T follicular helper cell (primary cell): ENCODE results near the gene PCGF3.
"Not testable (repeated sequence)": the region's sequence is repeated elsewhere in the genome, so short reads cannot be mapped to it uniquely, and the experiment has no call there.

Source experiments
- DNase-seq: peaks from one replicate; pipeline ENCODE4 v3.0.0-alpha.2; 2020; ENCODE audit warnings: low read depth

The PCGF3 gene

DNA sequence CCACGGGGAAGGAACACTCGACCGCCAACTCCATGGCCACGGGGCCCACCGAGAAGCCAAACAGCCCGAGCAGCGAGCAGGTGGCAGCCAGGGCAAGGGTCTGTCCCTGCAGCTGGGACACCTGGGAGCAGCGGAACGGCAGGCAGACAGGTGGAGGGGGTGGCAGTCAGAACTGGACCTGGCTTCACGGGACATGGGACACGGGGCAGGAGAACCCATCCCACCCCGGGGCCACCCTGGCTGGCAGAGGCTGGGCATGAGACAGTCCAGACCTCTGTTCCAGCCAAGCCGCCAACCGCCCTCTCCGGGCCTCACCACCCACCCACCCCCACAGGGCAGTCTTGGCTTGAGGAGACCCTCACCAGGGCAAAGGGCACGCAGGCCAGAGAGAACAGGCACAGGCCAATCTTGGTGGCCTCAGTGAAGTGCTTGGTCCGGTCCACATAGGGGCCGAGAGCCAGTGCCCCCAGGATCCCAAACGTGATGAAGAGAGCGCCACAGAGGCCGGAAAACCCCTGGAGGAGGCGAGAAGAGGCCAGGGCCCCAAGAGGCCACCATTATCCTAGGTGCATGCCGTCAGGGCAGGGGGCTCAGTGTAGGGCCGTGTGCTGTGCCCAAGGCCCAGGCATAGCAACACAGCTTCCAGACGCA, 22.3 kb upstream of the PCGF3 start:
- no peak for DNase-seq

DNA sequence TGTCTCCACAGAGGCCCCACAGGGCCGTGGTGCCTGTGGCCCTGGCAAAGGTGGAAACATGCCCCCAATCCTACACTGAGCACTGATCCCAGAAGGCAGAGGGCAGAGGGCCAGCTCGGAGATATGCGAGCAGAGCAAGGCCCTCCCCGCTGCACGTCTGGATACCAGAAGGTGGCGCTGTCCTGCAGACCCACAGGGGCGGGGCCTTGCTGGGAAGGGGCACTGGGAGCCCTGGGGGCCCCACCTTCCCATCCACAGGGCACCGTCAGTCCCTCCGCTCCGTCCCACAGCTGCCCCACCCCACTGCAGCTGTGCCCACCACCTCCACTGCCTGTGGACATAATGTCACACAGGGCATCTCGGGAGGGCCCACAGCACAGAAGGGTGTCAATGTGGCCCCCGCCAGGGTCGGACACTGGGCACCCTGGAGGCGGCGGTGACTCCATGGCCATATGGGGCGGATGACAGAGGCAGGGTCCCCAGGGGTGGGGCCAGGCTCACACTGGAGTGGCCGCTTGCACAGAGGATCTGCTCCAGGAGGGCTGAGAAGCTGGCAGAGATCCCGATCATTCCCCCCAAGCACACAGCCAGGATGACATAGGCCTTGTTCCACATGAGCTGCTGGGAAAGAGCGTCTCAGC, 21.5 kb upstream of the PCGF3 start:
- DNase-seq: no peak

DNA sequence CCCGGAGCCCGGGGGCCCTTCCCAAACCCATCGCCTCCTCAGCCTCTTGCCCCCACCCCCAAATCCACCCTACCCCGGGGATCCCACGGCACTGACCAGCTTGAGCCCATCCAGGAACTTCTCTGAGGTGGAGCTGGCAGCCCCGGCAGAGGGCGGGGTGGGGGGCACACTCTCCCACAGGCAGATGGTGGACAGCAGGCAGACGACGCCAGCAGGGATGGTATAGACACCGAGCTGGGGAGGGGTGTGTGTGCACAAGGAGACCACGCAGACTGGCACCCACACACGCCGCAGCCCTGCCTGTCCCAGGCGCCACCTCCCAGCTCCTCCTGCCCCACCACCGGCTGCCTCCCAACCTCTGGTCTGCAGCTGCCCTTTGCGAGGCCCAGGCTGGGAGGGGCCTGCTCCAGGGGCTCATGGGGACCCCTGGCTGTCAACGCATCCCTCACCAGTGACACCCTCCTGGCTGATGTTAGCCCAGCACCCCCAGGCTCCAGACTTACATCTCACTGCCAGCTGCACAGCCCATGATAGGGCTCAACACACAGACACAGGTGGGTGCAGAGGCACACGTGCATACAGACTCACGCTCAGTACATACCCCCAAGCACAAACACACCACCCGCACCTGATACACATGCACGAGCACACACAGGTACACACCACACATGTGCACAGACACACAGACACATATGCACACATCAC, 20.9 kb upstream of the PCGF3 start:
- DNase-seq: no peak

DNA sequence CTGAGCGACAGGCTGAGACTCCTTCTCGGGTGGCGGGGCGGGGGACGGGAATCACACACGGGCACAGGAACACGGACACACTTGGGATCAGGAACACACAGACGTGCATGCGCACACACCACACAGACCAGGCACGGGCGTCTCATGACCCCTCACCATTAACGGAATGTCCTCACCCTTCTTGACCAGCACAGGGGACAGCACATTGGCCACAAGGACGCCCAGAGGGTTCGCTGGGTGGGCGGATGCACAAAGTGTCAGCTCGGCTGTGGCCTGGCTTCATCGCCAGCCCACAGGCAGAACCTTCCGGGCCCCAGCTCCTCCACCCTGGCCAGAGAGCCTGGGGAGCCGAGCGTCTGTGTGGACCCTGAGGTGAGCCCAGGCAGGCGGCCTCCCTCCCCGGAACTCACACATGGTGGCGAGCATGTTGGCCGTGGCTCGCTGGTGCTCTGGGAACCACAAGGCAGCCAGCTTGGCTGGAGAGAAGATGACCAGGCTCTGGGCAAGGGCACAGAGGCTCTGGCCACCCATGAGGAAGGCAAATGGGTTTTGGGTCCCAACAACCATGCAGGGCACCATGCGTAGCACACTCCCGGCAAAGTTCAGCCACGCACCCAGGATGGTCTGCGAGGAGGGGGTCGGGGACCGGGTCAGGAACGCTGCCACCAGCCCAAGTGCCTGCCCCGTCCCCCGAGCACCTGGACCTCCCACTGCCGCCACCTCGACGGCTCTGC, 19.8 kb upstream of the PCGF3 start:
- no peak for DNase-seq

DNA sequence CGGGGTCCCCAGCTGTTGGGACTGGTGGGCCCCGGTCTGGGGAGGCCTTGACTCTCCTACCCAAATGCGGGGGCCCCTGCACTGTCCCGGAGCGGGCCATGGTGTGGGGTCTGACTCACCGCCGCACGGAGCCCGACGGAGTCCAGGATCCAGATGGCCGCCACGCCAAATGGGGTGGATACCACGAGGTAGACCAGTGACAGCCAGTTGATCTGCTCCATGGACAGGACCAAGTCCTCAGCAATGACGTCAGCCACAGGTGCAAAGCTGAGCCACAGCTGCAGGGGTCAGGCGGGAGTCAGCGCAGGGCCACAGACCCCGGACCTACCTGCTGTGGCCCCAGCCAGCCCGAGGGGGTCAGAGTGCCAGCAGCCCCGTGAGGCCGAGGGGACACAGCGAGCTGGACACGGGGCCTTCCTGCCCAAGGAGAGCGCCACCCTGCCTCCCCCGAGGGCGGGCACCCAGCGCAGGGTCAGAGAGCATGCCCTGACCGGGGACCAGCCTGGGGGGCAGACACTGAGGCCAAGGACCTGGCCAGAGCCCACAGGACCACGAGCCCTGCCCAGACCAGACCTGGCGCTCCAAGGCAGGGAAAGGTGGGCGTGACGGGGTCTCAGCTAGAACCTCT, 19.1 kb upstream of the PCGF3 start:
- DNase-seq: no peak

DNA sequence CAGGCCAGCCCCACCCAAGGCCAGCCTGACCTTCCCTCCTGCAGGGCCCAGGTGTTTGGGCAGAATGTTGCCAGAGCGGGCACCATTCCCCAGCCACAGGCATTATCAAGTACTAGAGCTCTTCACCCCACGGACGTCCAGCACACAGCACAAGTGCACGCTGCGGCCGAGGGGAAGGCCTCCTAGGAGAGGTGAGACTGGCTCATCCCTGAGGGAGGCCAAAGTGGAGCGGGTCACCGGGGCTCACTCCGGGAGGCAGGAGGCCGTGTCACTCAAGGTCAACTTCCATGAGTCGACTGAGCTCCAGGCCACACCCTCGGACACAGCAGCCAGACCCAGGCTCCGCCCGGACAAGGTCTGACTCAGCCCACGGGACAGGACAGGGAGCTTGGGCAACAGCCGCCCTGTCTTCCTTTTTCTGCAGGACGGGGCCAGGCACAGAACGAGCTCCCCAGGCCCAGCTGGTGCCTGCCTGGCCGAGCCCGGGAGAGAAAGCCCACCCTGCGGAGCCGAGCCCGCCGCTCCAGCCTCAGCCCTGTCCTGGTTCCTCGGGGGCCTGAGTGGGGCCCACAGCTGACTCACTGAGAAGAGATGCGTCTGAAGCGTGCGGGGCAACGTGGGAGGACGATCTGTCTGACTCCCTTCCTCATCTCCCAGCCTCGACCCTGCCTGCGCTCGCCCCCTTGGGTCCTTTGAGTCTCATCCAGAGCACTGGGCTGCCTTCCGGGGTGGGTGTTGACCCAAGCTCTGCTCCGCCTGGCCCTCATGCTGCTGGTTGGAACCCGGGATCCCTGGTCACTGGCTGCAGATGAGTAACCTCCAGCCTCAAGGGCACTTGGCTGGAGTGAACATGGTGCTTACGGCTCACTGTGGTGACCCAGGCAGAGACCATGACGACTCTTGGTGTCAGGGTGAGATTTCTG, 18.3 kb upstream of the PCGF3 start:
- DNase-seq: no peak

DNA sequence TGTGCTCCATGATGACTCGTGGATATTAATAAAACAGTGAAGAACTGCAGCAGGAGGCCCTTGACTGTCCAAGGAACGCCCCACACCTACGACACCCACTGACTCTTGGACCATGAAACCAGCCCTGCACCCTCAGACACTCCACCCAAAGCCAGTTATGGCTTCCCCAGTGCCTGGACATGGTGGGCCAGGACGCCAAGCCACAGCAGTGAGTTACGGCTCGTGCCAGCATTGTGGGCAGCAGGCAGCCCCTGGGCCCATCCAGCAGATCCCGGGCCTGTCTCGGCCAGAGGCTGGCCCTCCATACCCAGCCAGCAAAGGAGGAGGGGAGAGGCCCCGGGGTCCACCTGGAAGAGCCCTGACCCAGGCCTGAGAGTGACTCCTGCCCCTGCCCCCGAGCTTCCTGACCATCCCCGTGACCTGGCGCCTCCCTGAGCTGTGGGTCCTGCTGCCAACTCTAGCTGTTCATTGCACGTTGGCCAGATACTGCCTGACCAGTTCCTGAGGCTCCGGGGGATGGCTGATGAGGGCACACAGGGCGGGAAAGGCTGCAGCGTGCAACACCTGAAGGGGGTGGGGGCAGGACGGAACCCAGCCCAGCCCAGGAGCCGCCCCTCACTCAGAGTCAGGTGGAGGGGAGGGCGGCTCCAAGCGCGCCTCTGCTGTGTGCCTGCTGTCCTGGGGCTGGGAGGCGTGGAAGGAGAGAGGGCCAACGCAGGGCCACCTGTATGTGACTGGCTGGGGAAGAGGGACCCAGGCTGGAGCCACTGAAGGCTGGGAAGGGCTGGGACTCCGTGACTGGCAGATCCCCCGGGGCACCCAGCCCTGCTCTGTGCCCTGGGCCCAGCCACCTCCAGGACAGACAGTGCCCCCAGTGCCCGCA, 17.4 kb upstream of the PCGF3 start:
- DNase-seq: no peak

DNA sequence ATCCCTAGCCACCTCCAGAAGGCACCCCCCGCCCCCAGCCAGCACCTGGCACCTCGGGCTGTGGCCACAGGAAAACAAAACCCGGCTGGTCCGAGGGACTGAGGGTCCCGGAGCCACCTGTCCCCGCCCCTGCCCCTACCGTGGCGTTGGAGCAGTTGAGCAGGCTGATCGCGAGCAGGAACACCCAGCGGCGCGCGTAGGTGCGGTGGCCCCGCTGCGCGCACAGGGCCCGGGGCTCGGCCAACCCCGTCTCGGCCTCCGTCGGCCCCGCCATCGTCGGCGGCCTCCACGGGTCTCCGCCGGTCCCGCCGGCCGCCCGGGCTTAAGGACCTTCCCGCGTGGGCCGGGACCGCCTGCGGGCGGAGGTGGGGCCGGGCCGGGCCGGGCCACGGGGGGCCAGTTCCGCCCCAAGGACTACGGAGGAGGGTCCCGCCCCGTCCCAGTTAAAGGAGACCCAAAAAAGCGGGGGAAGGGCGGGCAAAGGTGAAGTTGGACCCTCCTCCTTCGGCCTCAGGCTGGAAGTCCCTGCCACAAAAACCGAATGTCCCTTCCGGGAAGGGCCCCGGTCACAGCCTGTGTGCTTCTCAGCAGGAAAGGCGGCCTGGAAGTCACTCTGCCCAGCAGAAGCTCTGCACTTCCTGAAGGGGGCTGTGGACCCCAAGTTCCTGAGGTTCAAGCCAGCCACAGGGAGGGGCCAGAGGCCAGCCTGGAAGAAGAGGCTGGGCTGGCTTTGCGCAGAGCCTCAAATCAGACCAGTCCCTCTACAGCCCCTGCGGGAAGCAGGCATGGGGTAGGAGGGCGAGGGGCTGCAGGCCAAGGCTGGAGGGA, 16.6 kb upstream of the PCGF3 start, which contains the start of gene SLC49A3:
SLC49A3 (minus strand) TSS at position 298 of the 828 bp plus-strand sequence; CDS start at position 274, 24 bp downstream.
- DNase-seq: no peak

DNA sequence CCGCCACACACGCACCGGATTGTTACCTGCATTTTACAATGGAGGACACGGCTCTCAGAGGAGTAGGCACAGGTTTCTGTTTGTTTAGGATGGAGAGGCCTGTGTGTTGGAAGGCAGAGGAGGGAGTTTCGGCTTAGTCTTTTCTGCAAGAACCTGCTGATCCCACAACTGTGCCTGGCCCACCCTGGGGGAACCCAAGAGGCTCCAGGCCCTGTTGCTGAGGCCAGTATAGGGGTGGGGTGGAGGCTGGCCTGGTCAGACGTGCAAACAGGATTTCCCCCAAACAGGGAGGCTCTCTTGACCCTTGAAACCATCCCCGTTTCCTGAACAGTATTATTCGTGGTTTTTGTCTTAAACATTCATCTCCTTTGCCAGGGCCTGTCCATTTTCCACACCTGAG, 15.9 kb upstream of the PCGF3 start:
- DNase-seq: no peak

DNA sequence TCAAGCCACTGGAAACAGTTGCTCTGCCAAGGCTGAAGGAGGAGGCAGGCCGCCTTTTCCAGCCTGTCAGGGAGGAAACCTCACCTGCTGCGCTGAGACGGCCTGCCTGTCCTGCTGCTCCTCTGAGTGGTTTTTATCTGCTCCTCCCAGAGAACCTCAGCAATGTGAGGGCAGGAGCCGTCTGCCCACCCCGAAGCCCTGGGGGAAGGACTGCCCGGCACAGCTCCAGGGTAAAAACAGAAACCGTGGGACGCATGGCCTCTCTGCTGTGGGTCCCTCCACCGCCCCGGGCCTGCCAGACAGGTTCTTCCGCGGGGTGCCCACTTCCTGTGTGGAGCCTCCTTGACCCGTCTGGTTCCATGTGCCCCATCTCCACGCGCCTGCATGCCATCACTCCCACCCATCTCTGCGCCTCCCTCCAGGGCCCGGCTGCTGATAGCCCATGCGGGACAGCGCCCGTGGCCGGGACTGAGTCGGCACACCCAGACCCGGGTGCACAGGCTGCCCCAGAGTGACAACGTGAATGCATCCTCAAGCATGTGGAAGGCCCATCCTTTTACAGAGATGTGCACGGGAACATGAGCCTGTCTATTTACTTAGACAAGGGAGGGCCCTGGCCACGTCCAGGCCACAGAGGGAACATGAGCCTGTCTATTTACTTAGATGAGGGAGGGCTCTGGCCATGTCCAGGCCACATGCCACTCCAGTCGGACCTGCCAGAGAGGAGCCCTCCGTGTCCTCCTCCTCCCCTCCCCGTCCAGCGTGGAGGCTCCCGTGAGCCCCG, 12.7 kb upstream of the PCGF3 start:
- DNase-seq: no peak

DNA sequence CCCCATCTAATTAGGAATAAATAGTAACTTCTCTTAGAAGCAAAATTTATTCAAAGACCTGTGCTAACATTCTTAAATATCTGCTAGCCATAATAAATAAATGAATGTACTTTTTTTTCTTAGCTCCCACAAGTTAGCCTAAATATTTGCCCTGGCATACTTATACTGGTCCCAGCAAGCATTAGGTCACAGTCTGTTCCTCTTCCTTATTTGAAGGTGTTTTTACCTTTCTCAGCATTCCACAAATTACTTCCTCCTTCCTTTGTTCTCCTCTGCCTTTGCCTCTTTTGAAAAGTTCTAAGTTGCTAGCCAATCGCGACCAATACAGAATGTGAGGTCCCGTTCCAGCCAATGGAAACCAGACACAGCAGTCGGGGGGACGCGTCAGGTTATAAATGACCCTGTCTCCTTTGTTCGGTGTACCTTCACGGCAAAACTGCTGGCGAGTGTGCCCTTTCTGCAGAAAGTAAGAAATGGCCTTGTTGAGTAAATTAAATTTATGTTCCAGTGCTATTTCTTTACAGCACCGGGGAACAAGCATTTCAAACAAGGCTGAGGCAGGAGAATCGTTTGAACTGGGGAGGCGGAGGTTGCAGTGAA, 11.2 kb upstream of the PCGF3 start:
- not testable (repeated sequence) for DNase-seq

DNA sequence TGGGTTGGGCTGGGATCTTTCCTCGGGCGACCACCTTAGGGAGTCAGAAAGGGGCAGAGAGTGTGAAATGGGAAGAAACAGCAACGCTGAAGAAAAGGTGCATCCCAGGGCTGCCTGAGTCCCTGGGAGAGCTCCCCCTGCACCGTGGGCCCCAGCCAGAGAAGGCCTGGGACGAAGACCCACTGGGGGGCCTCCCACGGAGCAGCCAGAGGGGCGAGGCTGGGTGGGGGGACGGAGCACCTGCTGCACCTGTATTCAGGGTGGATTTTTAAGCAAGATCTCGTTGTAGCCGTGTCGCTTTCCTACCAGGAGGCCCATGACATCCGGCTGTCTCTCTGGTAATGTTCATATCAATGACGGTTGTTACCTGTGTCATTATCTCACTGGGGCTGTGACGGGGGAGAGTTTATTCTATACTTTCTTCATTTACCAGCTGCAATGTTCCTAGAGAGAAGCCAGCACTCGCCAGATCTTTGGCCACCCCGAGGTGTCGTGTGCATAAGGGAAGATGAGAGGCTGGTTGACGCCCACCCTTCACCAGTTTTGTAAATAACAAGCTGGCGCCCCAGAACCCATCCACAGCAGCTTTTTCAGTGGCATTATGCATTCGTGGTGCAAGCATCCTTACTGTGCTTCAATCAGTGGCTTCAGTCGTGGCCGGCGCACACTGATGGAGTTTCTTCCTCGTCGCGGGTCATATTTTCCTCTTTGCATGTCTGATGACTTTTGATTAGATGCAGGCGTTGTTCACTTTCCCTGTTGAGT, 5.6 kb upstream of the PCGF3 start:
- DNase-seq: no peak

DNA sequence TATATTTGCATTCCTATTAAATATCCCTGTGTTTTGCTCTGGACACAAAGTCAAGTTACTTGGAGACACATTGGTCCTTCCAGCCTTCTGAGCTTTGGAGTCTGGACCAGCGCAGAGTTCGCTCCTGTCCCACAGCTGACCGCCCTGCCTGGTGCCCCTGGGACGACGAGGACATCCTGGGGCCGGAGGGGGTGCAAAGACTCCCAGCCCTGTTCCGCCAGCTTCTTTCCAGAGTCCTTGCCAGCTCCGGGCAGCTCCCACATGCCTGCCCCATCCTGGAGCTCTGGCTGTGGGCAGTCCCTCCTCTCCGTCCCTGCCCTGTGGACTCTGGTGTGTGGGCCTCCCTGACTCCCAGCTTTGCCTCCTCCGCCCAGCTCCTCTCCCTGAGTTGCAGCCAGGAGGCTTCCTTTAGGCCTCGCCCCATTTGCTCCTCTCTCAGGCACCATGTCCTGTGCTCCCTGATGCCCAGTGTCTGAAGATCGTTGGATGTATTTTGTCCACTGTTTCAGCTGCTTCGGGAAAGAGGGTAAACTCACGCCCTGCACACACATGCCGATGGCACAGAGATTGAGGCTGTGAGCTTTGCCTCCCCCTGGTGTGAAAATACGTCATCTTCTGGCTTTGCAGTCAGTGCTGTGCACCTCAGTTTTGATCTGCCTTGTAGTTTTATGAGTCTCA, 4.9 kb upstream of the PCGF3 start:
- DNase-seq: no peak

DNA sequence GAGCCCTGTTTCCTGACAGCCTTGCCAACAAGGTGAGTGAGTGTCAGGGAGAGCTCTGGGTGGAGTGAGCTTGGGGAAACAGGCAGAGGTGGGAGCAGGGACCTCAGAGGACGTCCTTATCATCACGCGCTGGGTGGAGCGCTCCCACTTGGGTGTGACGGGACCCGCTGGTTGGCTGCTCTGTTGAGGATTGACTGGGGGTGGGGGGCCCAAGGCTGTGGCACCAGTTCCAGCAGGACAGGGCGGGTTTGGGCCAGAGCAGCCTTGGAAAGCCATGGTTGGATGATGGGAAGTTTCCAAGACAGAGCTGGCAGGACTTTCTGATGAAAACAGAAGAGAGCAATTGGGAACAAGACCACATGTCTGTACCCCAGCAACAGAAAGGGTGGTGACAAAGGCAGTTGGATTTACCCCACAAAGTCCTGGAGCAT, 3.0 kb upstream of the PCGF3 start:
- DNase-seq: no peak

DNA sequence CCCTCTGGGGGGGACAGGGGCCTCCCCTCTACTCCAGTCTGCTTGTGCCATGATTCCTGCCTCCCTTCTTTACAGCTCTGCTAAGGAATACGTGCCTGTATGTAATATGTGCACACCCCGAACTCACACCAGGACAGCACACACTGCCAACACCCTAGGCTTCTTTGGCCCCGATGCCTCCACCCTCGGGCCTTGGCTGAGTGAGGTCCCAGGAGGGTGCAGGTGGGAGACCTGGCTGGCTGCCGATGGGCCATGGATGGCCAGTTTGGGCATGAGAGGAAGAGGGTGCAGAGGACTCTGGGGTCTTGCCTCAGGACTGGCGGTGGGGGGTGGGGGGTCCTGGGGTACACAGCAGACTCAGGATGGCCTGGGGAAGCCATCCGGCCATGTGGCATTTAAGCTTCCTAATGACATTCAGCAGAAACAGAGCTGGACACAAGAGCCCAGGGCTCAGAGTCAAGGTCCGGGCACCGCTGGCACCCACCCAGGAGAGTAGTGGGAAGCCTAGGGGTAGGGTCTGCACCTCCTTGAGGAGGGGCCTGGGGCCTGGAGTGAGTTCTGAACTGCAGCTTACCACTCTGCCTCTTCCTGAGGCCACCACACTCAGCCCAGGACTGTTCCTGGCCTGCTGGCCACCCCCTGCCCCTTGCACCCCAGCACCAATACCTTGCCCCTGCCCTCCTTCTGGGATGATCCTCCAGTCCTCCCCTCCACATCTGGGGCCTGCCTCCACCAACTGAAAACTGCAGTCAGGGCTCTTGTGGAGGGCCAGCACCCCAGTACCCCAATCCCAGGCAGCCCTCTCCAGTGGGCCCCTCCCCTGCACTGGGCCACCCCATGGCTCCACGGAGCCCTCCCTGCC, 2.1 kb upstream of the PCGF3 start:
- no peak for DNase-seq
